Loucy (cell line): ENCODE results near the gene MED13L.

Experiments used
- CTCF ChIP-seq: fragments of 200-600 bp; sonication (generic); conservative IDR thresholded peaks from 2 replicates; pipeline ENCODE4 v1.5.1; 2014; ENCODE audit warnings: mild to moderate bottlenecking, antibody characterized with exemption, low read length
- EZH2phosphoT487 ChIP-seq: fragments of 200-600 bp; IDR thresholded peaks from 2 replicates; pipeline ENCODE4 v1.6.1; 2018; ENCODE audit warnings: antibody characterized with exemption, mild to moderate bottlenecking, moderate library complexity, borderline replicate concordance

DNA sequence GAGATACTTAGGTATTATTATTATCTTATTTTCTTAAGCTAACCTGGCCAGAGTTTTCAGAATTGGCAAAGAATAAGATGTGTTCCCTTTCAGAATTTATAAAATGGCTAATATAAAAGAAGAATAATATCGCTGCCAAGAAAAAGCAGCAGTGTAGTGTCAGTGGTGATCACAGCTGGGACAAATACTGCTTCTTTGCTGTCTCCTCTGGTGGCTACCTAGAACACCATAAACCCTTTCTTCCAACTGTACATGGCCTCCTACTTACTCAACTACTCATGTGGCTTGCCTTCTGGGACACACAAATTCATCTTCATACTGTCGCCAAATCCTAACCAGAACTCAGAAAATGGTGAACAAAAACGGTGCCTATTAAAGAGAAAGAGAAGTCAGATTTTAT is 72.7 kb downstream of the MED13L start:
- TF ChIP-seq CTCF, result no peak
- no peak for TF ChIP-seq EZH2phosphoT487
